ENCODE results near the gene ARHGAP19.

GRCh38 chr10:97184971-97185325 is 107.5 kb downstream of the ARHGAP19 start:
- TF ChIP-seq CTCF (IDR thresholded peaks at IDR 0.05) (no peak), POLR2A (IDR thresholded peaks at IDR 0.05) (no peak)
